ENCODE data around the gene KTN1. TPM values are rescaled to one million over a fixed set of nuclear protein-coding genes. Genes with fewer than 3 reads are reported as not detected.
A peak's percentile ranks its signal among the peaks of the same experiment; 100 is the strongest.

The KTN1 gene
- total and polyA plus RNA-seq, 8 donors: 125 to 171 (median 140) TPM

GRCh38 chr14:55620277-55620676, 40.3 kb downstream of the KTN1 start:
- H3K4me3 ChIP-seq: no peak overlapping the region
- DNase-seq (no peak), ATAC-seq (no peak)
- H3K9me3 ChIP-seq: no peaks in the 10 kb centered on the region
- intact Hi-C loops (cut with DNase I): no loop called here
- peaks cover 7 to 78% of the 10 kb centered on the region in 2 donors for H3K36me3 ChIP-seq
- TF ChIP-seq CTCF (IDR thresholded peaks at IDR 0.05): no peak
- no peaks in the 10 kb centered on the region for H3K27me3 ChIP-seq
- no peak overlapping the region for H3K27ac ChIP-seq
- no peaks in the 10 kb centered on the region for H3K4me1 ChIP-seq

- ATAC-seq: no peak
- no peaks in the 10 kb centered on the region for H3K27me3 ChIP-seq
- DNase-seq: no peak
Measured at GRCh38 chr14:55620981-55621380, 41.0 kb downstream of the KTN1 start.

GRCh38 chr14:55621391-55621790, 41.4 kb downstream of the KTN1 start:
- Histone ChIP-seq H3K27ac (no peak overlapping the region), H3K27me3 (no peaks in the 10 kb centered on the region), H3K4me1 (no peaks in the 10 kb centered on the region), H3K36me3 (peaks cover 7 to 72% of the 10 kb centered on the region in 2 donors), H3K4me3 (no peak overlapping the region), H3K9me3 (no peaks in the 10 kb centered on the region)
- intact Hi-C loops (cut with DNase I): no loop called here
- ATAC-seq (no peak), DNase-seq (no peak)
- no peak for TF ChIP-seq CTCF (IDR thresholded peaks at IDR 0.05)

More at GRCh38 chr14:55620981-55621380, 41.0 kb downstream of the KTN1 start:
- Histone ChIP-seq H3K9me3 (no peaks in the 10 kb centered on the region), H3K36me3 (peaks cover 7 to 76% of the 10 kb centered on the region in 2 donors), H3K4me1 (no peaks in the 10 kb centered on the region), H3K27ac (no peak overlapping the region), H3K4me3 (no peak overlapping the region)
- no peak for TF ChIP-seq CTCF (IDR thresholded peaks at IDR 0.05)
- intact Hi-C loops (cut with DNase I): no loop called here

GRCh38 chr14:55624913-55625312, 44.9 kb downstream of the KTN1 start:
- Histone ChIP-seq H3K27ac (no peak overlapping the region), H3K27me3 (no peaks in the 10 kb centered on the region), H3K36me3 (peaks cover 0 to 66% of the 10 kb centered on the region in 2 donors), H3K4me3 (no peak overlapping the region), H3K9me3 (no peaks in the 10 kb centered on the region), H3K4me1 (no peaks in the 10 kb centered on the region)
- intact Hi-C loops (cut with DNase I): no loop called here
- no peak for TF ChIP-seq CTCF (IDR thresholded peaks at IDR 0.05)
- peak; percentile 29 for ATAC-seq
- no peak for DNase-seq

- no peak overlapping the region for H3K27ac ChIP-seq
- TF ChIP-seq CTCF (IDR thresholded peaks at IDR 0.05): no peak
- ATAC-seq (no peak), DNase-seq (no peak)
- H3K9me3 ChIP-seq: no peaks in the 10 kb centered on the region
- H3K4me3 ChIP-seq: no peak overlapping the region
- intact Hi-C loops (cut with DNase I): no loop called here
- peaks cover 0 to 66% of the 10 kb centered on the region in 2 donors for H3K36me3 ChIP-seq
- H3K27me3 ChIP-seq: no peaks in the 10 kb centered on the region
- no peaks in the 10 kb centered on the region for H3K4me1 ChIP-seq
Measured at GRCh38 chr14:55625481-55625880, 45.5 kb downstream of the KTN1 start.
